ENCODE data around the gene ARSK. TPM values are rescaled to one million over a fixed set of nuclear protein-coding genes. Genes with fewer than 3 reads are reported as not detected.

Gene ARSK
- total RNA-seq, 1 donor from 2014 or later = 10.7 TPM

DNA sequence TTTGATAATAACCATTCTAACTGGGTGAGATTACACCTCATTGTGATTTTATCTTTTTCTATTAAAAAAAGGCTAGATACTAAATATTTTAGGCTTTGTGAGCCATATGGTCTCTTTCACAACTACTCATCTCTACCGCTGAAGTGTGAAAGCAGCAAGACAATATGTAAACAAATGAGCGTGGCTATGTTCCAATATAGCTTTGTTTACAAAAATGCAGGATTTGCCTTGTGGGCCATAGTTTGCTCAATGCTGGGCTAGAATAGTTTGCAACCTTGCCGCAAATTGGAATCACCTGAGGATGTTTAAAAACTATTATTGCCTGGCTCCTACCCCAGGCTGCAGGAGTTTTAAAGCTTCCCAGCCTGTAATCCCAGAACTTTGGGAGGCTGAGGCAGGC, 54.8 kb downstream of the ARSK start:
- H3K4me1 Mint-ChIP-seq (ENCODE audit: unreplicated experiment) = no peaks in the 10 kb centered on the region
- H3K36me3 Mint-ChIP-seq (ENCODE audit: unreplicated experiment) = no peaks in the 10 kb centered on the region
- H3K27ac Mint-ChIP-seq (ENCODE audit: unreplicated experiment) = no peak overlapping the region
- no peak for DNase-seq (ENCODE audit: extremely low spot score, unreplicated experiment)
- no peak overlapping the region for H3K4me3 Mint-ChIP-seq (ENCODE audit: unreplicated experiment)
- peaks cover 7% of the 10 kb centered on the region for H3K9me3 Mint-ChIP-seq (ENCODE audit: unreplicated experiment)
- no peaks in the 10 kb centered on the region for H3K27me3 Mint-ChIP-seq (ENCODE audit: unreplicated experiment)
- TF ChIP-seq, protein P1, sequence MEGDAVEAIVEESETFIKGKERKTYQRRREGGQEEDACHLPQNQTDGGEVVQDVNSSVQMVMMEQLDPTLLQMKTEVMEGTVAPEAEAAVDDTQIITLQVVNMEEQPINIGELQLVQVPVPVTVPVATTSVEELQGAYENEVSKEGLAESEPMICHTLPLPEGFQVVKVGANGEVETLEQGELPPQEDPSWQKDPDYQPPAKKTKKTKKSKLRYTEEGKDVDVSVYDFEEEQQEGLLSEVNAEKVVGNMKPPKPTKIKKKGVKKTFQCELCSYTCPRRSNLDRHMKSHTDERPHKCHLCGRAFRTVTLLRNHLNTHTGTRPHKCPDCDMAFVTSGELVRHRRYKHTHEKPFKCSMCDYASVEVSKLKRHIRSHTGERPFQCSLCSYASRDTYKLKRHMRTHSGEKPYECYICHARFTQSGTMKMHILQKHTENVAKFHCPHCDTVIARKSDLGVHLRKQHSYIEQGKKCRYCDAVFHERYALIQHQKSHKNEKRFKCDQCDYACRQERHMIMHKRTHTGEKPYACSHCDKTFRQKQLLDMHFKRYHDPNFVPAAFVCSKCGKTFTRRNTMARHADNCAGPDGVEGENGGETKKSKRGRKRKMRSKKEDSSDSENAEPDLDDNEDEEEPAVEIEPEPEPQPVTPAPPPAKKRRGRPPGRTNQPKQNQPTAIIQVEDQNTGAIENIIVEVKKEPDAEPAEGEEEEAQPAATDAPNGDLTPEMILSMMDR (IDR thresholded peaks at IDR 0.05) = no peak

DNA sequence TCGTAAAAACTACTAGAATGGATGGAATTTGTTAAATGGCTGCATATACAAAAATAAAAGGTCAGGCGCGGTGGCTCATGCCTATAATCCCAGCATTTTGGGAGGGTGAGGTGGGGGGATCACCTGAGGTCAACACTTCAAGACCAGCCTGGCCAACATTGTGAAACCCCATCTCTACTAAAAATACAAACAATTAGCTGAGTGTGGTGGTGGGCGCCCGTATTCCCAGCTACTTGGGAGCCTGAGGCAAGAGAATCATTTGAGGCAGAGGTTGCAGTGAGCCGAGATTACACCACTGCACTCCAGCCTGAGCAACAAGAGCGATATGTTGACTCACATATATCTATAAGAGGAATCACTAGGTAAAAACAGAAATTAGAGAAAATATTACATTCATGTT, 55.6 kb downstream of the ARSK start:
- DNase-seq (ENCODE audit: extremely low spot score, unreplicated experiment) = no peak
- TF ChIP-seq, protein P1 (IDR thresholded peaks at IDR 0.05) = no peak
- Mint-ChIP-seq H3K4me3 (ENCODE audit: unreplicated experiment) (no peak overlapping the region), H3K9me3 (ENCODE audit: unreplicated experiment) (peaks cover 7% of the 10 kb centered on the region), H3K27me3 (ENCODE audit: unreplicated experiment) (no peaks in the 10 kb centered on the region), H3K27ac (ENCODE audit: unreplicated experiment) (no peak overlapping the region), H3K36me3 (ENCODE audit: unreplicated experiment) (no peaks in the 10 kb centered on the region), H3K4me1 (ENCODE audit: unreplicated experiment) (no peaks in the 10 kb centered on the region)

DNA sequence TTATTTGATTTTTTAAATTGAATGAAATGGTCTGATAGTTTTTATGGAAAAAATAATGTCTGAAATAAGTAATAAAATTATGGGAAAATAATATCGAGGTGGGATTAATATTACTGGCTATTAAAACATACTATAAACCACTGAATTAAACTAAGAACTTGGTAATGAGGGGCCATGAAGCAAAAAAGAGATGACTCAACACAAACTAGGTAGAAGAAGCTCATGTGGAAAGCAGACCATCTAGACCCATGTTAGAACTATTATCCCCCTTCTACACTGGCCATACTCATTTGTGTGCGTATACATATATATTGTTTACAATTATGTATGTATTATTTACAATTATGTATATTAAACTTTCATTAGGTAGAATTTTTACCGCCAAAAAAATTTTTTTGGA, 56.5 kb downstream of the ARSK start:
- Mint-ChIP-seq H3K4me1 (ENCODE audit: unreplicated experiment) (no peaks in the 10 kb centered on the region), H3K27ac (ENCODE audit: unreplicated experiment) (no peak overlapping the region), H3K9me3 (ENCODE audit: unreplicated experiment) (peaks cover 7% of the 10 kb centered on the region), H3K36me3 (ENCODE audit: unreplicated experiment) (no peaks in the 10 kb centered on the region), H3K4me3 (ENCODE audit: unreplicated experiment) (no peak overlapping the region), H3K27me3 (ENCODE audit: unreplicated experiment) (no peaks in the 10 kb centered on the region)
- TF ChIP-seq, protein P1 (IDR thresholded peaks at IDR 0.05) = no peak
- no peak for DNase-seq (ENCODE audit: extremely low spot score, unreplicated experiment)

DNA sequence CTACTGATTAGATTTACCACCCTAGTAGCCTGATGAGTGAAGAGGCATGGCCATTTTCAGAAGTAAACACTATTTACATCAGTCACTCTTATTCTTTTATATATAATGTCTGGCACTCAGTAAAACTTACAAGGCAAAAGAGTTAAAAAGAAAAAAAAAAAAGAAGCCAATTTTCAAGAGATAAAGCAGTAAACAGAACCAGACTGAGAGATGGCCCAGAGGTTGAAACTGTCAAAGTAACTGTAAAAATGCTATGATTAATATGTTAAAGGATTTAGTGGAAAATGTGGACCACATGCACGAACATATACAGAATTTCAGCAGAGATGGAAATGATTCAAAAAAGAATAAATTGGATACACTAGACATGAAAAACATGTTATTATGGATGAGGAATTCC, 58.6 kb downstream of the ARSK start:
- Mint-ChIP-seq H3K27me3 (ENCODE audit: unreplicated experiment) (no peaks in the 10 kb centered on the region), H3K4me3 (ENCODE audit: unreplicated experiment) (no peak overlapping the region), H3K27ac (ENCODE audit: unreplicated experiment) (no peak overlapping the region), H3K4me1 (ENCODE audit: unreplicated experiment) (peaks cover 3% of the 10 kb centered on the region), H3K36me3 (ENCODE audit: unreplicated experiment) (no peaks in the 10 kb centered on the region), H3K9me3 (ENCODE audit: unreplicated experiment) (peaks cover 7% of the 10 kb centered on the region)
- DNase-seq (ENCODE audit: extremely low spot score, unreplicated experiment) = no peak
- TF ChIP-seq, protein P1 (IDR thresholded peaks at IDR 0.05) = no peak

DNA sequence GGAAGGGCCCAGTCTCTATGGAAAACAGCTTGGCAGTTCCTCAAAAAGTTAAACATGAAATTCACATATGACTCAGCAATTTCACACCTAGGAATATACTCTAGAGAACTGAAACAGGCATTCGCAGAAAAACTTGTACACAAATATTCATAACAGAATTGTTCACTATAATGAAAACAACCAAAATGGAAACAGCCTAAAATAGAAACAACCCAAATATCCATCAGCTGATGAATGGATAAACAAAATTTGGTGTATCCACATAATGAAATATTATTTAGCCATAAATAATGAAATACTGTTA, 60.2 kb downstream of the ARSK start:
- Mint-ChIP-seq H3K4me3 (ENCODE audit: unreplicated experiment) (no peak overlapping the region), H3K9me3 (ENCODE audit: unreplicated experiment) (peaks cover 7% of the 10 kb centered on the region), H3K36me3 (ENCODE audit: unreplicated experiment) (no peaks in the 10 kb centered on the region), H3K27ac (ENCODE audit: unreplicated experiment) (no peak overlapping the region), H3K4me1 (ENCODE audit: unreplicated experiment) (peaks cover 10% of the 10 kb centered on the region), H3K27me3 (ENCODE audit: unreplicated experiment) (no peaks in the 10 kb centered on the region)
- TF ChIP-seq, protein P1 (IDR thresholded peaks at IDR 0.05) = no peak
- no peak for DNase-seq (ENCODE audit: extremely low spot score, unreplicated experiment)

Measured in osteocyte (in vitro differentiated cells).